Prostate gland (tissue), 2 donors: ENCODE measurements around the gene SLC2A10. TPM values are rescaled to one million over a fixed set of nuclear protein-coding genes. Genes with fewer than 3 reads are reported as not detected.

Experiments
- DNase-seq: peaks from one replicate; pipeline ENCODE4 v3.0.0-alpha.2; 2019; ENCODE audit warnings: low spot score
- H3K27ac ChIP-seq, 2 donors: fragments of 200-600 bp; sonication (generic); 2 replicates each; pipeline ENCODE4 v1.5.1; 2017 to 2019
- H3K27me3 ChIP-seq: fragments of 200-600 bp; sonication (generic); replicated peaks from 2 replicates; pipeline ENCODE4 v1.5.1; 2019; ENCODE audit not compliant: insufficient read depth
- H3K36me3 ChIP-seq, 2 donors: fragments of 200-600 bp; sonication (generic); 1 replicate in 1 of 2; 2 replicates in 1 of 2; pipeline versions ENCODE4 v1.5.1 to v1.8.1; 2017 to 2019
- H3K4me1 ChIP-seq: fragments of 200-600 bp; sonication (generic); replicated peaks from 2 replicates; pipeline ENCODE4 v1.5.1; 2019
- H3K4me3 ChIP-seq, 2 donors: fragments of 200-600 bp; sonication (generic); 2 replicates each; pipeline ENCODE4 v1.5.1; 2017 to 2019
- H3K9me3 ChIP-seq: fragments of 200-600 bp; sonication (generic); 2 replicates; pipeline ENCODE4 v1.5.1; 2017
- POLR2A ChIP-seq: fragments of 450-650 bp; IDR thresholded peaks from one replicate; pipeline ENCODE4 v1.6.1; 2016; ENCODE audit warnings: antibody characterized with exemption, mild to moderate bottlenecking
- POLR2AphosphoS5 ChIP-seq: sonication (generic); formaldehyde crosslinking; IDR thresholded peaks from one replicate; pipeline ENCODE4 v1.6.1; 2017; ENCODE audit warnings: antibody characterized with exemption
- WGBS: methylation state at CpG from one replicate; pipeline ENCODE4 v1.1.5; 2018; 5-methylcytosine and 5-hydroxymethylcytosine counted together
- intact Hi-C: fragments of 100-400 bp; cut with DNase I; formaldehyde crosslinking; loops from one replicate; pipeline ENCODE4 v1.14.2; 2022
- total RNA-seq, 2 donors: library from RNA; depleted of rRNA; stranded (reverse); fragments of >200 nt; gene quantifications; one replicate each; pipeline ENCODE4 v1.1.0, GENCODE V29; 2016
- TF ChIP-seq, protein P1 (sequence below), 4 experiments: fragments of 200-600 bp in 2 of 4; fragments of 450-650 bp in 2 of 4; sonication (generic) in 2 of 4; IDR thresholded peaks; 1 replicate in 3 of 4; 2 replicates in 1 of 4; pipeline ENCODE4 v1.5.1; 2016 to 2019; ENCODE audit warnings: antibody characterized with exemption in 4 of 4, mild to moderate bottlenecking in 2 of 4, moderate library complexity in 2 of 4

The SLC2A10 gene
- total RNA-seq, 2 donors from 2014 or later, result 49.8 to 54.9 TPM

GRCh38 chr20:46775806-46776205 is 66.4 kb downstream of the SLC2A10 start:
- no peaks in the 10 kb centered on the region for H3K27me3 ChIP-seq
- intact Hi-C loops, result no loop called here
- H3K27ac ChIP-seq, result no peak overlapping the region
- WGBS, result 98% methylated on average over 1 of the region's 1 CpG
- no peak for DNase-seq
- TF ChIP-seq POLR2A (no peak), POLR2AphosphoS5 (no peak)
- TF ChIP-seq, protein P1, sequence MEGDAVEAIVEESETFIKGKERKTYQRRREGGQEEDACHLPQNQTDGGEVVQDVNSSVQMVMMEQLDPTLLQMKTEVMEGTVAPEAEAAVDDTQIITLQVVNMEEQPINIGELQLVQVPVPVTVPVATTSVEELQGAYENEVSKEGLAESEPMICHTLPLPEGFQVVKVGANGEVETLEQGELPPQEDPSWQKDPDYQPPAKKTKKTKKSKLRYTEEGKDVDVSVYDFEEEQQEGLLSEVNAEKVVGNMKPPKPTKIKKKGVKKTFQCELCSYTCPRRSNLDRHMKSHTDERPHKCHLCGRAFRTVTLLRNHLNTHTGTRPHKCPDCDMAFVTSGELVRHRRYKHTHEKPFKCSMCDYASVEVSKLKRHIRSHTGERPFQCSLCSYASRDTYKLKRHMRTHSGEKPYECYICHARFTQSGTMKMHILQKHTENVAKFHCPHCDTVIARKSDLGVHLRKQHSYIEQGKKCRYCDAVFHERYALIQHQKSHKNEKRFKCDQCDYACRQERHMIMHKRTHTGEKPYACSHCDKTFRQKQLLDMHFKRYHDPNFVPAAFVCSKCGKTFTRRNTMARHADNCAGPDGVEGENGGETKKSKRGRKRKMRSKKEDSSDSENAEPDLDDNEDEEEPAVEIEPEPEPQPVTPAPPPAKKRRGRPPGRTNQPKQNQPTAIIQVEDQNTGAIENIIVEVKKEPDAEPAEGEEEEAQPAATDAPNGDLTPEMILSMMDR (IDR thresholded peaks at IDR 0.05), result no peak
- no peaks in the 10 kb centered on the region for H3K36me3 ChIP-seq
- H3K9me3 ChIP-seq, result no peaks in the 10 kb centered on the region
- no peaks in the 10 kb centered on the region for H3K4me1 ChIP-seq
- no peak overlapping the region for H3K4me3 ChIP-seq

GRCh38 chr20:46777331-46777730 is 67.9 kb downstream of the SLC2A10 start:
- no peaks in the 10 kb centered on the region for H3K4me1 ChIP-seq
- intact Hi-C loops, result no loop called here
- DNase-seq, result no peak
- no peak overlapping the region for H3K4me3 ChIP-seq
- no peaks in the 10 kb centered on the region for H3K9me3 ChIP-seq
- no peaks in the 10 kb centered on the region for H3K27me3 ChIP-seq
- no peaks in the 10 kb centered on the region for H3K36me3 ChIP-seq
- whole genome bisulfite sequencing, result 81% methylated on average over 7 of the region's 7 CpGs
- TF ChIP-seq, protein P1 (IDR thresholded peaks at IDR 0.05), result no peak
- TF ChIP-seq POLR2A (no peak), POLR2AphosphoS5 (no peak)
- no peak overlapping the region for H3K27ac ChIP-seq

- 89% methylated on average over 4 of the region's 4 CpGs for WGBS
- TF ChIP-seq POLR2AphosphoS5, result no peak
- TF ChIP-seq POLR2A, result no peak
- TF ChIP-seq, protein P1 (IDR thresholded peaks at IDR 0.05), result no peak
- no peaks in the 10 kb centered on the region for H3K27me3 ChIP-seq
- no peaks in the 10 kb centered on the region for H3K4me1 ChIP-seq
- H3K9me3 ChIP-seq, result no peaks in the 10 kb centered on the region
- no peak overlapping the region for H3K27ac ChIP-seq
- intact Hi-C loops, result no loop called here
- H3K4me3 ChIP-seq, result no peak overlapping the region
- no peak for DNase-seq
- no peaks in the 10 kb centered on the region for H3K36me3 ChIP-seq
Observed at GRCh38 chr20:46779831-46780230, 70.4 kb downstream of the SLC2A10 start.

GRCh38 chr20:46784436-46785127 is 75.1 kb downstream of the SLC2A10 start:
- Histone ChIP-seq H3K36me3 (no peaks in the 10 kb centered on the region), H3K4me3 (no peak overlapping the region), H3K27me3 (no peaks in the 10 kb centered on the region), H3K4me1 (no peaks in the 10 kb centered on the region), H3K27ac (no peak overlapping the region), H3K9me3 (no peaks in the 10 kb centered on the region)
- intact Hi-C loops, result no loop called here
- DNase-seq, result no peak
- no peak for TF ChIP-seq POLR2A
- TF ChIP-seq POLR2AphosphoS5, result no peak
- TF ChIP-seq, protein P1 (IDR thresholded peaks at IDR 0.05), result no peak
- WGBS, result 47% methylated on average over 15 of the region's 15 CpGs

Other genes with a start within 250 kb of the SLC2A10 start
- 10 to 100 TPM in 1 of 2 donors, 1 to 10 TPM in 1; 7.8 to 23.3 TPM for gene ZNF334, start 196.1 kb upstream of the SLC2A10 start, total RNA-seq
- not detected for gene OCSTAMP, start 159.0 kb upstream of the SLC2A10 start, total RNA-seq
- gene SLC13A3, start 58.2 kb upstream of the SLC2A10 start, total RNA-seq, result 10 to 100 TPM; 10.5 to 16.9 TPM
- 10 to 100 TPM; 23.2 to 29.6 TPM for gene TP53RK, start 20.2 kb upstream of the SLC2A10 start, total RNA-seq
- gene EYA2, start 185.2 kb downstream of the SLC2A10 start, total RNA-seq, result 10 to 100 TPM; 30.0 to 31.0 TPM